ENCODE results near the gene MYRIP. TPM values are rescaled to one million over a fixed set of nuclear protein-coding genes. Genes with fewer than 3 reads are reported as not detected.

Gene MYRIP
- total and polyA plus RNA-seq, 2 of the 4 experiments (the other 2 are of a cell fraction): not detected

- H4K91ac ChIP-seq (ENCODE audit: insufficient read depth, low read depth, low read length): no peak overlapping the region
- TF ChIP-seq CTCF (conservative IDR thresholded peaks at IDR 0.05; ENCODE audit: low read depth, low read length) (no peak), USF2 (IDR thresholded peaks at IDR 0.05; ENCODE audit: low read depth, low read length) (no peak), POLR2A (IDR thresholded peaks at IDR 0.05; ENCODE audit: low read depth, low read length) (no peak), FOS (IDR thresholded peaks at IDR 0.05; ENCODE audit: low read depth, low read length) (no peak), SMC3 (IDR thresholded peaks at IDR 0.05; ENCODE audit: low read depth, low read length) (no peak), BHLHE40 (IDR thresholded peaks at IDR 0.05; ENCODE audit: low read depth, low read length) (no peak), NFE2L2 (IDR thresholded peaks at IDR 0.05; ENCODE audit: low read depth, low read length) (no peak), MAFK (IDR thresholded peaks at IDR 0.05; ENCODE audit: low read depth, low read length) (no peak), CHD1 (IDR thresholded peaks at IDR 0.05; ENCODE audit: low read depth, low read length) (no peak), MAZ (IDR thresholded peaks at IDR 0.05; ENCODE audit: borderline replicate concordance, low read depth, low read length) (no peak), ELK1 (IDR thresholded peaks at IDR 0.05; ENCODE audit: borderline replicate concordance, low read depth, low read length) (no peak), CEBPB (IDR thresholded peaks at IDR 0.05; ENCODE audit: low read depth, low read length) (no peak), RCOR1 (IDR thresholded peaks at IDR 0.05; ENCODE audit: insufficient replicate concordance, low read length) (no peak), RFX5 (IDR thresholded peaks at IDR 0.05; ENCODE audit: low read depth, low read length) (no peak)
- no peak overlapping the region for H2AK5ac ChIP-seq (ENCODE audit: low read depth, low read length)
- H3K9me1 ChIP-seq (ENCODE audit: insufficient read depth, low read length): no peaks in the 10 kb centered on the region
- no peak overlapping the region for H4K8ac ChIP-seq (ENCODE audit: low read depth in 2 of 2, low read length in 2 of 2)
- WGBS, 2 experiments (ENCODE audit: extremely low coverage in 2 of 2, insufficient read length in 1 of 2): no CpG with 5 or more reads among the region's 2 CpGs
- no peak overlapping the region for H3K14ac ChIP-seq (replicated peaks; ENCODE audit: low read depth, low read length)
- no peak for ATAC-seq (ENCODE audit: low read depth)
- BruUV-seq (replicated peaks): no TSS peak
- peaks cover 2% of the 10 kb centered on the region; the same call in 1 of the 2 replicates for H3K9me3 ChIP-seq (ENCODE audit: control insufficient read depth, insufficient read depth, low read length)
- no peak overlapping the region for H3K27ac ChIP-seq (ENCODE audit: insufficient read depth, low read length)
- no peak overlapping the region for H2BK15ac ChIP-seq (ENCODE audit: low read depth, low read length)
- intact Hi-C loops (cut with micrococcal nuclease) (no loop called here), in situ Hi-C loops (cut with MboI; ENCODE audit: low sequenced_read_pairs) (no loop called here), dilution Hi-C loops (cut with HindIII; ENCODE audit: low sequenced_read_pairs, unreplicated experiment) (no loop called here)
- H2BK120ac ChIP-seq (ENCODE audit: low read depth, low read length): no peak overlapping the region
- H3K18ac ChIP-seq (ENCODE audit: low read depth, low read length): no peak overlapping the region
- no peaks in the 10 kb centered on the region for H3K27me3 ChIP-seq (ENCODE audit: control insufficient read depth, insufficient read depth, low read length)
- no peak overlapping the region for H3K4me2 ChIP-seq (ENCODE audit: low read depth, low read length)
- ChIA-PET CTCF (no interaction called here), POLR2A (ENCODE audit: unreplicated experiment) (no interaction called here)
- no peak overlapping the region for H3K56ac ChIP-seq (ENCODE audit: extremely low read depth, insufficient read depth, low read length)
- no peak overlapping the region for H3K9ac ChIP-seq (ENCODE audit: low read depth, low read length)
- no peak overlapping the region for H3K4me3 ChIP-seq (ENCODE audit: insufficient read depth, low read depth, low read length)
- no peaks in the 10 kb centered on the region for H3K4me1 ChIP-seq (ENCODE audit: control insufficient read depth, insufficient read depth, low read length)
- H3K79me1 ChIP-seq (ENCODE audit: low read depth in 1 of 2, low read length in 2 of 2): no peaks in the 10 kb centered on the region
- no peak overlapping the region for H2AFZ ChIP-seq (replicated peaks; ENCODE audit: low read length, poor library complexity)
- no peak overlapping the region for H4K5ac ChIP-seq (ENCODE audit: low read depth, low read length)
- no peak overlapping the region for H3K4ac ChIP-seq (ENCODE audit: low read depth, low read length)
- no peak for DNase-seq
- H2BK5ac ChIP-seq (ENCODE audit: low read depth, low read length, poor library complexity, severe bottlenecking): no peak overlapping the region
- H4K20me1 ChIP-seq (ENCODE audit: insufficient read depth, low read length): no peaks in the 10 kb centered on the region
- no peak overlapping the region for H2AK9ac ChIP-seq (replicated peaks; ENCODE audit: low read depth, low read length, poor library complexity)
- no peak overlapping the region for H3K23ac ChIP-seq (ENCODE audit: low read depth, low read length)
- H3K36me3 ChIP-seq (ENCODE audit: control insufficient read depth, insufficient read depth, low read length): no peaks in the 10 kb centered on the region
- no peak overlapping the region for H2BK20ac ChIP-seq (ENCODE audit: low read depth, low read length)
Measured at GRCh38 chr3:39879581-39879980, 70.2 kb downstream of the MYRIP start.
